Keratinocyte (primary cell): ENCODE data around the gene IDI1.

ENCODE experiments used
- CTCF ChIP-seq, 3 experiments: IDR thresholded peaks in 1 of 3; conservative IDR thresholded peaks in 1 of 3; optimal IDR thresholded peaks in 1 of 3; 2 replicates in 2 of 3; 3 replicates in 1 of 3; pipeline versions ENCODE3 to v1.5.1; 2011; ENCODE audit warnings: low read length in 3 of 3, mild to moderate bottlenecking in 3 of 3, moderate library complexity in 2 of 3, control low read depth in 1 of 3, inconsistent platforms in 1 of 3; ENCODE audit not compliant: insufficient read depth in 2 of 3; ENCODE audit errors: extremely low read depth in 1 of 3
- EZH2 ChIP-seq: IDR thresholded peaks from one replicate; pipeline ENCODE4 v1.6.1; 2012; ENCODE audit warnings: inconsistent platforms, mild to moderate bottlenecking, low read length, moderate library complexity

DNA sequence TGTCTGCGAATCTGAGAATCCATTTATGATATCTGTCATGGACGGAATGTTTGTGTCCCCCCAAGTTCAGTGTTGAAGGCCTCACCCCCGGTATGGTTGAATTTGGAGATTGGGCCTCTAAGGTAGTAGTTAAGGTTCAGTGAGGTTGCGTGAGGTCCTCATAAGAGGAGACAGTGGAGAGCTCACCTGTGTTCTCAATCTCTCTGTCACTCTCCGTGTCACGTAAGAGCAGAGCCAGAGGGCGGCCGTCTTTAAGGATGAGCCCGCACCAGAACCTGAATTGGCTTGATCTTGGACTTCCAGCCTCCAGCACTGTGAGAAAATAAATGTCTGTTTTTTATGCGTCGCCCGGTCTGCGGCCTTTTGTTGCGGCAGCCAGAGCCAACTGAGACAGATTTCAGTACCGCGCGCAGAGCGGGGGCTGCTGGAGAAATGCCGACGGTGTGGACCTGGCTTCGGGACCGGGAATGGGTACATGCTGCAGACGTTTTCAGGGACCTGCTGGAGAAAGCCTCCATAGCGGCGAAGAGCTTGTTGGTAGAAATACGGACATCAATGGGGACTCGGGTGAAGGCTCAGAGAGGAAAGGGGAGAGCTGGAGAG, 47.5 kb upstream of the IDI1 start:
- TF ChIP-seq CTCF (optimal IDR thresholded peaks at IDR 0.05 in 1 of 3, IDR thresholded peaks at IDR 0.05 in 1 of 3, conservative IDR thresholded peaks at IDR 0.05 in 1 of 3; ENCODE audit: extremely low read depth in 1 of 3, insufficient read depth in 2 of 3, low read length in 3 of 3) (no peak), EZH2 (no peak)
